H1 (cell line): ENCODE results near the gene DCUN1D3. TPM values are rescaled to one million over a fixed set of nuclear protein-coding genes. Genes with fewer than 3 reads are reported as not detected.

Experiments used
- CTCF ChIA-PET: fragments of 300-600 bp; sonication (Branson Sonifier 250); formaldehyde crosslinking; loops from one replicate; lab custom pipeline; 2021; ENCODE audit not compliant: partially characterized antibody; lab: Charles Lee
- POLR2A ChIA-PET: fragments of 300-600 bp; sonication (Branson Sonifier 250); formaldehyde crosslinking; loops from one replicate; lab custom pipeline; 2021; ENCODE audit warnings: inconsistent platforms; ENCODE audit not compliant: partially characterized antibody; lab: Charles Lee
- DNase-seq, 2 experiments: peaks; one replicate each; pipeline versions ENCODE4 v3.0.0 to v3.0.0-alpha.2; 2010 to 2022; ENCODE audit warnings: low spot score in 2 of 2, low read depth in 1 of 2, mixed read lengths in 1 of 2
- FAIRE-seq: peaks from 2 replicates; lab custom pipeline; 2011; peaks lifted over from hg19 to GRCh38; lab: Jason Lieb, UNC
- H2AFZ ChIP-seq: 2 replicates; pipeline ENCODE4 v1.8.1; 2012; ENCODE audit warnings: low read length, inconsistent platforms
- H2AK5ac ChIP-seq: 2 replicates; pipeline ENCODE4 v1.6.1; 2013; ENCODE audit warnings: low read depth, low read length
- H2BK120ac ChIP-seq: replicated peaks from 2 replicates; pipeline ENCODE3; 2013; ENCODE audit warnings: low read depth, low read length, inconsistent platforms
- H2BK12ac ChIP-seq: 2 replicates; pipeline ENCODE4 v1.6.1; 2013; ENCODE audit warnings: low read depth, low read length
- H2BK15ac ChIP-seq: 2 replicates; pipeline ENCODE4 v1.6.1; 2013; ENCODE audit warnings: low read length
- H2BK20ac ChIP-seq: 2 replicates; pipeline ENCODE4 v1.6.1; 2013; ENCODE audit warnings: low read length
- H2BK5ac ChIP-seq: 2 replicates; pipeline ENCODE4 v1.6.1; 2013; ENCODE audit warnings: low read depth, low read length
- H3K14ac ChIP-seq: 2 replicates; pipeline ENCODE4 v1.6.1; 2013; ENCODE audit warnings: inconsistent platforms; ENCODE audit not compliant: insufficient read length
- H3K18ac ChIP-seq: 2 replicates; pipeline ENCODE4 v1.6.1; 2013; ENCODE audit warnings: low read length; ENCODE audit errors: extremely low read depth
- H3K23ac ChIP-seq: 2 replicates; pipeline ENCODE4 v1.6.1; 2013; ENCODE audit warnings: inconsistent platforms; ENCODE audit not compliant: insufficient read length
- H3K23me2 ChIP-seq: 2 replicates; pipeline ENCODE4 v1.6.1; 2013; ENCODE audit warnings: low read depth, low read length
- H3K27ac ChIP-seq: 2 replicates; pipeline ENCODE4 v1.6.1; 2011; ENCODE audit warnings: low read depth, low read length, inconsistent platforms
- H3K27me3 ChIP-seq, 4 experiments: replicated peaks in 1 of 4; 1 replicate in 1 of 4; 2 replicates in 3 of 4; pipeline versions ENCODE4 v1.6.1 to v1.8.1; 2011 to 2013; ENCODE audit warnings: low read length in 3 of 4, mild to moderate bottlenecking in 3 of 4, inconsistent platforms in 2 of 4, mixed read lengths in 2 of 4, moderate library complexity in 1 of 4; ENCODE audit not compliant: control insufficient read depth in 3 of 4, insufficient read depth in 3 of 4; ENCODE audit errors: extremely low read depth in 1 of 4
- H3K36me3 ChIP-seq, 4 experiments: 2 replicates each; pipeline versions ENCODE4 v1.6.1 to v1.8.1; 2011 to 2013; ENCODE audit warnings: mild to moderate bottlenecking in 4 of 4, low read length in 3 of 4, moderate library complexity in 2 of 4, control low read depth in 1 of 4, inconsistent platforms in 1 of 4; ENCODE audit not compliant: insufficient read depth in 4 of 4, control insufficient read depth in 2 of 4
- H3K4ac ChIP-seq: replicated peaks from 2 replicates; pipeline ENCODE3; 2013; ENCODE audit warnings: low read length, low read depth, mixed read lengths, inconsistent platforms; ENCODE audit not compliant: insufficient read length
- H3K4me1 ChIP-seq, 4 experiments: replicated peaks in 1 of 4; 1 replicate in 1 of 4; 2 replicates in 3 of 4; pipeline versions ENCODE4 v1.6.1 to v1.8.1; 2011 to 2013; ENCODE audit warnings: low read length in 3 of 4, inconsistent platforms in 2 of 4, mixed read lengths in 1 of 4; ENCODE audit not compliant: insufficient read depth in 4 of 4, control insufficient read depth in 3 of 4
- H3K4me2 ChIP-seq, 2 experiments: 2 replicates each; pipeline versions ENCODE4 v1.6.1 to v1.8.1; 2011 to 2013; ENCODE audit warnings: low read depth in 2 of 2, low read length in 2 of 2, control low read depth in 1 of 2, inconsistent platforms in 1 of 2, mild to moderate bottlenecking in 1 of 2; ENCODE audit not compliant: insufficient read depth in 1 of 2
- H3K4me3 ChIP-seq, 4 experiments: fragments of 200-600, 300-600 bp in 1 of 4; sonication (generic), shearing (Covaris generic), sonication (Bioruptor Twin) in 1 of 4; 2 replicates each; pipeline versions ENCODE4 v1.5.1 to v1.8.1; 2011 to 2016; ENCODE audit warnings: low read length in 4 of 4, low read depth in 3 of 4, control low read depth in 2 of 4, inconsistent platforms in 2 of 4, mild to moderate bottlenecking in 2 of 4, mixed read lengths in 1 of 4, moderate library complexity in 1 of 4; ENCODE audit not compliant: insufficient read depth in 2 of 4; ENCODE audit errors: extremely low read depth in 1 of 4
- H3K56ac ChIP-seq: replicated peaks from 2 replicates; pipeline ENCODE3; 2013; ENCODE audit warnings: low read depth, mild to moderate bottlenecking, mixed read lengths, low read length, inconsistent platforms; ENCODE audit not compliant: insufficient read length
- H3K79me1 ChIP-seq: 2 replicates; pipeline ENCODE4 v1.6.1; 2013; ENCODE audit warnings: low read depth, low read length, control low read depth
- H3K79me2 ChIP-seq, 2 experiments: 2 replicates each; pipeline versions ENCODE4 v1.6.1 to v1.8.1; 2012 to 2013; ENCODE audit warnings: low read length in 2 of 2, mild to moderate bottlenecking in 2 of 2, inconsistent platforms in 1 of 2; ENCODE audit not compliant: insufficient read depth in 2 of 2, control insufficient read depth in 1 of 2
- H3K9ac ChIP-seq, 4 experiments: replicated peaks in 1 of 4; 1 replicate in 1 of 4; 2 replicates in 3 of 4; pipeline versions ENCODE4 v1.6.1 to v1.8.1; 2011 to 2013; ENCODE audit warnings: low read depth in 3 of 4, low read length in 3 of 4, control low read depth in 2 of 4, mild to moderate bottlenecking in 2 of 4, moderate library complexity in 2 of 4, inconsistent platforms in 1 of 4; ENCODE audit errors: extremely low read depth in 1 of 4
- H3K9me3 ChIP-seq, 2 experiments: 2 replicates each; pipeline versions ENCODE4 v1.6.1 to v1.8.1; 2012 to 2013; ENCODE audit warnings: mild to moderate bottlenecking in 2 of 2, moderate library complexity in 2 of 2, control low read depth in 1 of 2, inconsistent platforms in 1 of 2, low read depth in 1 of 2, low read length in 1 of 2, mixed read lengths in 1 of 2; ENCODE audit not compliant: insufficient read depth in 2 of 2
- H4K20me1 ChIP-seq, 2 experiments: replicated peaks in 1 of 2; 2 replicates each; pipeline versions ENCODE3 to v1.8.1; 2011 to 2013; ENCODE audit warnings: inconsistent platforms in 2 of 2, low read length in 2 of 2, mild to moderate bottlenecking in 1 of 2; ENCODE audit not compliant: insufficient read depth in 2 of 2, control insufficient read depth in 1 of 2
- H4K5ac ChIP-seq: 2 replicates; pipeline ENCODE4 v1.6.1; 2013; ENCODE audit warnings: low read length, low read depth, mixed read lengths, inconsistent platforms; ENCODE audit not compliant: insufficient read length
- H4K8ac ChIP-seq: 2 replicates; pipeline ENCODE4 v1.8.0; 2013; ENCODE audit warnings: mild to moderate bottlenecking, moderate library complexity, low read length, inconsistent platforms; ENCODE audit not compliant: insufficient read depth; ENCODE audit errors: extremely low read depth
- H4K91ac ChIP-seq: replicated peaks from 2 replicates; pipeline ENCODE3; 2013; ENCODE audit warnings: low read length, mixed read lengths, inconsistent platforms; ENCODE audit not compliant: insufficient read length
- ASH2L ChIP-seq: fragments of 200-600, 300-600 bp; sonication (generic); IDR thresholded peaks from one replicate; pipeline ENCODE4 v1.7.1; 2017; ENCODE audit warnings: low read length
- CEBPB ChIP-seq: IDR thresholded peaks from 2 replicates; pipeline ENCODE4 v1.6.1; 2012; ENCODE audit warnings: low read depth, low read length
- EGR1 ChIP-seq: IDR thresholded peaks from 2 replicates; pipeline ENCODE4 v1.6.1; 2011; ENCODE audit warnings: low read depth, low read length, borderline replicate concordance
- EP300 ChIP-seq, 2 experiments: IDR thresholded peaks; 1 replicate in 1 of 2; 2 replicates in 1 of 2; pipeline ENCODE4 v1.6.1; 2011 to 2012; ENCODE audit warnings: low read depth in 2 of 2, low read length in 2 of 2, mild to moderate bottlenecking in 2 of 2, borderline replicate concordance in 1 of 2, inconsistent platforms in 1 of 2, moderate library complexity in 1 of 2
- HDAC2 ChIP-seq, 2 experiments: fragments of 300-600 bp in 1 of 2; sonication (generic) in 1 of 2; IDR thresholded peaks; 2 replicates each; pipeline ENCODE4 v1.6.1; 2011 to 2012; ENCODE audit warnings: low read depth in 2 of 2, low read length in 2 of 2, mild to moderate bottlenecking in 2 of 2, moderate library complexity in 2 of 2, borderline replicate concordance in 1 of 2, inconsistent platforms in 1 of 2
- RNF2 ChIP-seq: fragments of 200-900, 300-1000 bp; sonication (generic); IDR thresholded peaks from 2 replicates; pipeline ENCODE4 v1.7.1; 2016; ENCODE audit warnings: borderline replicate concordance, low read depth, mild to moderate bottlenecking, antibody characterized with exemption, low read length; ENCODE audit not compliant: poor library complexity, severe bottlenecking; ENCODE audit errors: missing control alignments
- RXRA ChIP-seq: IDR thresholded peaks from 2 replicates; pipeline ENCODE4 v1.6.1; 2011; ENCODE audit warnings: low read depth, mild to moderate bottlenecking, low read length, moderate library complexity; ENCODE audit not compliant: insufficient read depth
- SP2 ChIP-seq: IDR thresholded peaks from 2 replicates; pipeline ENCODE4 v1.6.1; 2012; ENCODE audit warnings: mild to moderate bottlenecking, low read length, inconsistent platforms
- TAF1 ChIP-seq: IDR thresholded peaks from 2 replicates; pipeline ENCODE4 v1.6.1; 2011; ENCODE audit warnings: mild to moderate bottlenecking, low read depth, low read length
- WGBS, 2 experiments: shearing (Covaris generic) in 1 of 2; methylation state at CpG; one replicate each; pipeline versions ENCODE4 v1.1.6 to v1.1.7; 2013 to 2015; ENCODE audit warnings: low lambda C conversion rate in 2 of 2, mixed read lengths in 2 of 2, inconsistent platforms in 1 of 2, low coverage in 1 of 2, missing lambda C conversion rate in 1 of 2; ENCODE audit not compliant: insufficient replicate concordance in 2 of 2, insufficient coverage in 1 of 2, insufficient read length in 1 of 2; ENCODE audit errors: extremely low coverage in 1 of 2, missing lambda C conversion rate in 1 of 2; 5-methylcytosine and 5-hydroxymethylcytosine counted together
- polyA plus RNA-seq, 7 experiments: library from polyadenylated mRNA; depleted of rRNA in 3 of 7; stranded (reverse) in 5 of 7; unstranded in 2 of 7; fragments of >200 nt in 5 of 7; fragments of 200-250 nt in 2 of 7; gene quantifications; 1 replicate in 5 of 7; 2 replicates in 1 of 7; 4 replicates in 1 of 7; pipeline versions ENCODE4 v1.2.1 to v1.2.3, GENCODE V29; 2011 to 2013; ENCODE audit warnings: missing spikeins in 2 of 7, mixed read lengths in 2 of 7
- total RNA-seq: library from RNA; stranded (reverse); fragmentation: NEBNext Ultra II Directional; extraction: Animal tissue kit (Norgen Biotek cat#: 25700); gene quantifications from 2 replicates; pipeline ENCODE4 v1.2.1, GENCODE V29; 2021
- TF ChIP-seq, protein P1 (sequence below): IDR thresholded peaks from 2 replicates; pipeline ENCODE4 v1.6.1; 2012; ENCODE audit warnings: inconsistent platforms
- TF ChIP-seq, protein P2 (sequence below): IDR thresholded peaks from 2 replicates; pipeline ENCODE4 v1.6.1; 2012; ENCODE audit warnings: low read length, inconsistent platforms

Gene DCUN1D3
- total and polyA plus RNA-seq, 2 of the 8 experiments (the other 6 are each of a cell fraction or from before 2014, with no cell fraction given) = 3.5 to 18.2 TPM

DNA sequence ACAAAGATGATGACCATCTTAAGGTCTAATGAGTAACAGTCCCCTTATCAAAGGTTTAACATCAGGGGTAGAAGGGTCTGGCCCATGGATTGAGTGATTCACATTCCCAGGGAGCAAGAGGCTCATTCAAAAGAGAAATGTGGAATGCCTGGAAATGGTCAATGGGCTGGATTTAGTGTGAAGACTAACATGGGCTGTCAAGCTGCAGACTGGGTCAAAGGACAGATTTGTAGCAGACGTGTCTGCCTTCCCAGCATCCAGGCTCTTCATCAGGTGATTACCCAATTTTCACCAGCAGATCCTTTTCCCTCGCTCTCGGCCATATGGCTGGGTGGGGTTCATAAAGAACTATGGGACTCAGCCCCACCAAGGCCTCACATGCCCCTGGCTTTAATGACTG is 26.8 kb downstream of the DCUN1D3 start:
- H2BK12ac ChIP-seq = no peak overlapping the region
- H4K5ac ChIP-seq = no peak overlapping the region
- H3K4me3 ChIP-seq = no peak overlapping the region
- ChIA-PET POLR2A (interaction anchor here (1.4 to 1.7 kb wide), 2 partner anchors 10 to 27 kb away, joined by 3 read pairs; partner anchors contain the start of genes DCUN1D3 and LYRM1), CTCF (interaction anchor here (0.9 to 4.2 kb wide), 5 partner anchors 18 to 404 kb away, joined by 3 to 23 read pairs (median 3); no protein-coding TSS in a partner anchor)
- H2BK5ac ChIP-seq = no peak overlapping the region
- no peak for DNase-seq
- no peak overlapping the region for H3K9ac ChIP-seq
- no peak overlapping the region for H2AFZ ChIP-seq
- no peak overlapping the region for H2BK120ac ChIP-seq
- peaks cover 9 to 81% of the 10 kb centered on the region in 2 experiments; a peak in 3 of 4 replicates for H3K79me2 ChIP-seq
- peaks cover 0 to 4% of the 10 kb centered on the region in 2 experiments for H4K20me1 ChIP-seq
- no peak overlapping the region for H3K14ac ChIP-seq
- H2BK20ac ChIP-seq = no peak overlapping the region
- no peaks in the 10 kb centered on the region for H3K9me3 ChIP-seq
- 94% methylated on average over 3 of the region's 3 CpGs; no CpG with 5 or more reads in 1 of the 2 experiments for WGBS, 2 experiments
- no peaks in the 10 kb centered on the region for H3K27me3 ChIP-seq
- no peak overlapping the region for H3K18ac ChIP-seq
- H3K23me2 ChIP-seq = no peaks in the 10 kb centered on the region
- H3K79me1 ChIP-seq = peaks cover 5% of the 10 kb centered on the region; the same call in 1 of the 2 replicates
- H3K4me1 ChIP-seq = peaks cover 0 to 1% (median 0%) of the 10 kb centered on the region in 4 experiments; a peak in 1 of 7 replicates
- H2AK5ac ChIP-seq = no peak overlapping the region
- no peak overlapping the region for H4K8ac ChIP-seq
- no peak overlapping the region for H2BK15ac ChIP-seq
- no peaks in the 10 kb centered on the region for H3K36me3 ChIP-seq
- H3K4ac ChIP-seq = no peak overlapping the region
- no peak overlapping the region for H3K56ac ChIP-seq
- no peak overlapping the region for H3K4me2 ChIP-seq
- H4K91ac ChIP-seq = no peak overlapping the region
- FAIRE-seq = no peak
- H3K27ac ChIP-seq = no peak overlapping the region
- H3K23ac ChIP-seq = no peak overlapping the region
- TF ChIP-seq, protein P1, sequence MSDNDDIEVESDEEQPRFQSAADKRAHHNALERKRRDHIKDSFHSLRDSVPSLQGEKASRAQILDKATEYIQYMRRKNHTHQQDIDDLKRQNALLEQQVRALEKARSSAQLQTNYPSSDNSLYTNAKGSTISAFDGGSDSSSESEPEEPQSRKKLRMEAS = no peak
- TF ChIP-seq ASH2L (no peak), RXRA (no peak), CEBPB (no peak), HDAC2 (IDR thresholded peaks at IDR 0.05; ENCODE audit: borderline replicate concordance in 1 of 2, low read depth in 2 of 2, low read length in 2 of 2) (no peak), EP300 (IDR thresholded peaks at IDR 0.05; ENCODE audit: borderline replicate concordance in 1 of 2, low read depth in 2 of 2, low read length in 2 of 2) (no peak), TAF1 (no peak), SP2 (no peak), RNF2 (no peak), EGR1 (no peak)
- TF ChIP-seq, protein P2, sequence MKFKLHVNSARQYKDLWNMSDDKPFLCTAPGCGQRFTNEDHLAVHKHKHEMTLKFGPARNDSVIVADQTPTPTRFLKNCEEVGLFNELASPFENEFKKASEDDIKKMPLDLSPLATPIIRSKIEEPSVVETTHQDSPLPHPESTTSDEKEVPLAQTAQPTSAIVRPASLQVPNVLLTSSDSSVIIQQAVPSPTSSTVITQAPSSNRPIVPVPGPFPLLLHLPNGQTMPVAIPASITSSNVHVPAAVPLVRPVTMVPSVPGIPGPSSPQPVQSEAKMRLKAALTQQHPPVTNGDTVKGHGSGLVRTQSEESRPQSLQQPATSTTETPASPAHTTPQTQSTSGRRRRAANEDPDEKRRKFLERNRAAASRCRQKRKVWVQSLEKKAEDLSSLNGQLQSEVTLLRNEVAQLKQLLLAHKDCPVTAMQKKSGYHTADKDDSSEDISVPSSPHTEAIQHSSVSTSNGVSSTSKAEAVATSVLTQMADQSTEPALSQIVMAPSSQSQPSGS = no peak
